NCI-H226 (cell line): Measurements from ENCODE around the gene RTN4R.
"Not testable (repeated sequence)": the region's sequence is repeated elsewhere in the genome, so short reads cannot be mapped to it uniquely, and the experiment has no call there.

Source experiments
- DNase-seq: peaks from one replicate; pipeline ENCODE4 v3.0.0-alpha.2; 2015

The RTN4R gene

GRCh38 chr22:20305230-20305893 lies 37.2 kb upstream of the RTN4R start:
- DNase-seq: not testable (repeated sequence)

GRCh38 chr22:20304646-20305045 lies 36.5 kb upstream of the RTN4R start:
- no peak for DNase-seq

- not testable (repeated sequence) for DNase-seq
These were observed 35.1 kb upstream of the RTN4R start for GRCh38 chr22:20303229-20303534.

GRCh38 chr22:20302438-20303228 lies 34.5 kb upstream of the RTN4R start:
- no peak for DNase-seq

- no peak for DNase-seq
These were observed 31.6 kb upstream of the RTN4R start for GRCh38 chr22:20299746-20300136.

- DNase-seq: peak; percentile 63
These were observed 31.0 kb upstream of the RTN4R start for GRCh38 chr22:20298803-20299745.

- DNase-seq: no peak
These were observed 30.1 kb upstream of the RTN4R start for GRCh38 chr22:20298110-20298802.

GRCh38 chr22:20297414-20298109 lies 29.4 kb upstream of the RTN4R start:
- no peak for DNase-seq

- DNase-seq: no peak
These were observed 28.5 kb upstream of the RTN4R start for GRCh38 chr22:20296598-20296997.

GRCh38 chr22:20295262-20296064 lies 27.3 kb upstream of the RTN4R start:
- DNase-seq: no peak

- DNase-seq: no peak
These were observed 24.6 kb upstream of the RTN4R start for GRCh38 chr22:20292673-20293232.

GRCh38 chr22:20292108-20292507 lies 24.0 kb upstream of the RTN4R start:
- no peak for DNase-seq

GRCh38 chr22:20291604-20292063 lies 23.5 kb upstream of the RTN4R start:
- no peak for DNase-seq

- DNase-seq: no peak
These were observed 23.1 kb upstream of the RTN4R start for GRCh38 chr22:20291249-20291586.

- DNase-seq: no peak
These were observed 22.6 kb upstream of the RTN4R start for GRCh38 chr22:20290578-20291248.

- DNase-seq: no peak
These were observed 21.9 kb upstream of the RTN4R start for GRCh38 chr22:20290045-20290392.

GRCh38 chr22:20289182-20290044 lies 21.3 kb upstream of the RTN4R start:
- not testable (repeated sequence) for DNase-seq

- not testable (repeated sequence) for DNase-seq
These were observed 18.8 kb upstream of the RTN4R start for GRCh38 chr22:20286784-20287423.

- DNase-seq: not testable (repeated sequence)
These were observed 18.2 kb upstream of the RTN4R start for GRCh38 chr22:20286312-20286660.
